Measurements from ENCODE around the gene VAMP3.

Gene VAMP3, protein sequence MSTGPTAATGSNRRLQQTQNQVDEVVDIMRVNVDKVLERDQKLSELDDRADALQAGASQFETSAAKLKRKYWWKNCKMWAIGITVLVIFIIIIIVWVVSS

GRCh38 chr1:7770997-7771822 lies at the start of gene VAMP3:
Gene VAMP3 (plus strand): TSS chr1:7771296. CDS start chr1:7771384, 88 bp downstream.
- TF ChIP-seq, protein P1, sequence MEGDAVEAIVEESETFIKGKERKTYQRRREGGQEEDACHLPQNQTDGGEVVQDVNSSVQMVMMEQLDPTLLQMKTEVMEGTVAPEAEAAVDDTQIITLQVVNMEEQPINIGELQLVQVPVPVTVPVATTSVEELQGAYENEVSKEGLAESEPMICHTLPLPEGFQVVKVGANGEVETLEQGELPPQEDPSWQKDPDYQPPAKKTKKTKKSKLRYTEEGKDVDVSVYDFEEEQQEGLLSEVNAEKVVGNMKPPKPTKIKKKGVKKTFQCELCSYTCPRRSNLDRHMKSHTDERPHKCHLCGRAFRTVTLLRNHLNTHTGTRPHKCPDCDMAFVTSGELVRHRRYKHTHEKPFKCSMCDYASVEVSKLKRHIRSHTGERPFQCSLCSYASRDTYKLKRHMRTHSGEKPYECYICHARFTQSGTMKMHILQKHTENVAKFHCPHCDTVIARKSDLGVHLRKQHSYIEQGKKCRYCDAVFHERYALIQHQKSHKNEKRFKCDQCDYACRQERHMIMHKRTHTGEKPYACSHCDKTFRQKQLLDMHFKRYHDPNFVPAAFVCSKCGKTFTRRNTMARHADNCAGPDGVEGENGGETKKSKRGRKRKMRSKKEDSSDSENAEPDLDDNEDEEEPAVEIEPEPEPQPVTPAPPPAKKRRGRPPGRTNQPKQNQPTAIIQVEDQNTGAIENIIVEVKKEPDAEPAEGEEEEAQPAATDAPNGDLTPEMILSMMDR (conservative IDR thresholded peaks at IDR 0.05; ENCODE audit: low read length), result no peak
- DNase-seq (ENCODE audit: low read depth), result peak; percentile 74
- peak within 1 kb of the TSS; percentile 84 for H3K4me3 ChIP-seq (ENCODE audit: low read length)

GRCh38 chr1:7721940-7722669 lies 49.0 kb upstream of the VAMP3 start:
- DNase-seq (ENCODE audit: low read depth), result no peak
- no peak overlapping the region for H3K4me3 ChIP-seq (ENCODE audit: low read length)

GRCh38 chr1:7722670-7723012 lies 48.5 kb upstream of the VAMP3 start:
- DNase-seq (ENCODE audit: low read depth), result no peak
- no peak overlapping the region for H3K4me3 ChIP-seq (ENCODE audit: low read length)
- TF ChIP-seq, protein P1 (conservative IDR thresholded peaks at IDR 0.05; ENCODE audit: low read length), result no peak

More at GRCh38 chr1:7721940-7722669, 49.0 kb upstream of the VAMP3 start:
- TF ChIP-seq, protein P1 (conservative IDR thresholded peaks at IDR 0.05; ENCODE audit: low read length), result no peak

- TF ChIP-seq, protein P1 (conservative IDR thresholded peaks at IDR 0.05; ENCODE audit: low read length), result no peak
- H3K4me3 ChIP-seq (ENCODE audit: low read length), result no peak overlapping the region
- no peak for DNase-seq (ENCODE audit: low read depth)
Observed at GRCh38 chr1:7726623-7727022, 44.5 kb upstream of the VAMP3 start.

DNA sequence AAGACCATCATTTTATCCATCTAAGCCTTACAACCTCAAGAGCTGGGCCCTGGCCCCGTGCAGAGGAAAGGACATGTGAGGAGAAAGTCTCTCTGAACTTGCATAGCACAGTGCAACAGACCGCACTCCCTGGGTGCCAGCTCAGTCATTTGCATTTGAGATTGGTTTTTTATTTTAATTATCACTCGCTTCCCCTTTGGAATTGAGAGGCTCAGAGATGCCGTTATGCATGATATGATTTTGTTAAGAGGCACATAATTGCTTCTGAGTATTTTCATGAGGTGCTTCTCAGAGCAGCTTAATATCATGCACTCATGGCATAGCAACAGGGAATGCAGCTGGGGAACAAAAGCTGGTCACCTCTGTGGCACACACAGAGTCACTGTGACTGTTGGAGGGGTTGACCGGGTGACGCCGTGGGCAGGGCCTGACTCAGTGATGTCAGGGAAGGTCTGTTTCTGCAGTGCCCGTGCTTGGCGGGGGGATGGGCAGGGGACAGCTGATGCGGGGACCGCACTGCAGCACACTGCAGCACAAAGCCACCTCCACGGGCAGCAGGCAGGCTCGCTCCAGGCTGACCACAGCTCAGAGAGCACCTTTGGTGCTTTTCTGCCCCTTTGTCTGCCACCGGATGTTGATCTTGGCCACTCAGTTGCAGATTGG lies 43.2 kb upstream of the VAMP3 start:
- TF ChIP-seq, protein P1 (conservative IDR thresholded peaks at IDR 0.05; ENCODE audit: low read length), result no peak
- no peak overlapping the region for H3K4me3 ChIP-seq (ENCODE audit: low read length)
- no peak for DNase-seq (ENCODE audit: low read depth)

DNA sequence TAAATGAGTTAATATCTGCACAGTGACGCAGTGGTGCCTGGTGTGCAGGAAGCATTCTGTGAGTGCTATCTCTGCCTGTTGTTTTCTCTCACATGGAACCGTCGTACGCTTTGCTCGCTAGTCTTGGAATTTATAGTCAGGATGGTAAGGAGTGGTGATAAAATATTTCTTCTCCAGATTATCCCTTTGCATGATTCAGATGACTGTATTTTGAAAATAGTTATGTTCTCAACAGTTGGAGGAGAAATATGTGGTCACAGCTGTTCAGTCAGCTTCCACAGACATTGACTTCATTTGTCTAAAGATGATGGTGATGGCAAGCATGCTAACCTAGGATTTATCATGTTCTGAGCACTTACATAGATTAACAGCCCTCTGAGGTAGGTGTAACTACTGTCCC lies 41.3 kb upstream of the VAMP3 start:
- no peak for DNase-seq (ENCODE audit: low read depth)
- TF ChIP-seq, protein P1 (conservative IDR thresholded peaks at IDR 0.05; ENCODE audit: low read length), result no peak
- no peak overlapping the region for H3K4me3 ChIP-seq (ENCODE audit: low read length)

Data from AG10803 (cell line).